Fibroblast of mammary gland (primary cell): Measurements from ENCODE around the gene G3BP2.

Source experiments
- DNase-seq: peaks from one replicate; pipeline ENCODE4 v3.0.0-alpha.2; 2010; ENCODE audit warnings: low read depth
- H3K4me3 ChIP-seq: 2 replicates; pipeline ENCODE4 v1.5.1; 2011; ENCODE audit warnings: low read depth, mild to moderate bottlenecking, low read length, moderate library complexity; ENCODE audit not compliant: control insufficient read depth
- CTCF ChIP-seq: conservative IDR thresholded peaks from 2 replicates; pipeline ENCODE4 v1.5.1; 2011; ENCODE audit warnings: low read depth, low read length, inconsistent platforms; ENCODE audit not compliant: control insufficient read depth, insufficient read depth

G3BP2 gene

DNA sequence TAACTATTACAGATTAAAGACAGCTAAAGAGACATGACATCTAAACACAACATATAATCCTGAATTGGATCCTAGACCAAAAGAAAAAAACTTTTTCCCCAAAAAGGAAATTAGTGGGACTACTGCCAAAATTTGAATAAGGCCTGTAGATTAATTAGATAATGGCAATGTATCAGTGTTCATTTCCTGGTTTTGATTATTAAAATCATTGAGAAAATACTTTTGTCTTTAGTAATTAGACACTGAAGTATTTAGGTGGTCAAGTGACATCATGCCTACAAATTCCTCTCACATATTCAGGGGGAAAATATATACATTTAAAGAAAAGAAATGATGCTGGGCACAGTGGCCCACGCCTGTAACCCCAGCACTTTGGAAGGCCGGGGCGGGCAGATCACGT lies 40.8 kb upstream of the G3BP2 start:
- TF ChIP-seq CTCF, result no peak
- H3K4me3 ChIP-seq, result no peak overlapping the region
- DNase-seq, result no peak

- no peak overlapping the region for H3K4me3 ChIP-seq
- DNase-seq, result no peak
- TF ChIP-seq CTCF, result no peak
These were observed 37.0 kb upstream of the G3BP2 start for GRCh38 chr4:75710246-75710645.

- no peak for DNase-seq
- peak; percentile 37 for TF ChIP-seq CTCF
- H3K4me3 ChIP-seq, result no peak overlapping the region
These were observed 35.0 kb upstream of the G3BP2 start for GRCh38 chr4:75708218-75708691.

DNA sequence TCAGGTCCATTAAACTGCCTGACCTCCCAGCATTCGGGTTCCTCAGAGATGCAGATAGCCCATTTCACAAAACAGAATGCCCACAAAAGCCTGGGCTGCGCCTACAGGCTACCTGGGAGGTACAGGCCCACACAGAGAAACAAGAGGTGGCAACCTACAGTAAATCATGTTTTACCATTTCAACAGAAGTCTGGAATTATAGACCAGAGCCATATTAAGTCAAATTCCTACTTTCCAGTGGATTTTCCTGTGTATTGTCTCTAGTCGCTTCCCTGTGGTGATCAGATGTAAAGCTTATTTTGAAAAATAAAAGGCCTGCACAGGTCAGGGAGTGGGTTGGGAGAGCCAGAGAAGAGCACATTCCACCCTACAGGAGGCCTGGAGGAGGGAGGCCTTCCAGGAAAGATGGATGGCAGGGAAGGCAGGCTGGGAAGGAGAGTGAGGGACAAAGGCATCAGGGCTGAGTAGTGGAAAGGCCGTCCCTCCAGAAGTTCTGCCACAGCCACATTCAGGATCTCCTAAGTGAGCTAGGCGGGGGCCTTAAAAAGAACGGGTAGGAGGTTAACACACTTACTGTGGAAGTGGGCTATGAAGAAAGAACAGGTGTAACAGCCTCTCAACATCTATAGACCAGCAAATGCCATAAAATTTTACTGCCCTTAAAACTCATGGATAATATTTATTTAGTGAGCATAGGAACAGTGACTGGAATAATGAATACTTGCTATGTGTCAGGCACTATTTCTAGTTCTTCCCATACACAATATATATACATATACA lies 32.2 kb upstream of the G3BP2 start:
- TF ChIP-seq CTCF, result no peak
- DNase-seq, result no peak
- H3K4me3 ChIP-seq, result no peak overlapping the region

GRCh38 chr4:75702919-75703411 lies 29.8 kb upstream of the G3BP2 start:
- no peak for TF ChIP-seq CTCF
- DNase-seq, result no peak
- no peak overlapping the region for H3K4me3 ChIP-seq

GRCh38 chr4:75699299-75699698 lies 26.1 kb upstream of the G3BP2 start:
- TF ChIP-seq CTCF, result no peak
- no peak for DNase-seq

GRCh38 chr4:75698963-75699228 lies 25.7 kb upstream of the G3BP2 start:
- no peak for DNase-seq
- no peak for TF ChIP-seq CTCF
- no peak overlapping the region for H3K4me3 ChIP-seq

More at GRCh38 chr4:75699299-75699698, 26.1 kb upstream of the G3BP2 start:
- H3K4me3 ChIP-seq, result no peak overlapping the region
